Measurements from ENCODE around the gene OR6Y1. TPM values are rescaled to one million over a fixed set of nuclear protein-coding genes. Genes with fewer than 3 reads are reported as not detected.

The OR6Y1 gene
- total and polyA plus RNA-seq, 2 of the 8 experiments (the other 6 are each of a cell fraction or from before 2014, with no cell fraction given) = 0.07 TPM; not detected in 1

DNA sequence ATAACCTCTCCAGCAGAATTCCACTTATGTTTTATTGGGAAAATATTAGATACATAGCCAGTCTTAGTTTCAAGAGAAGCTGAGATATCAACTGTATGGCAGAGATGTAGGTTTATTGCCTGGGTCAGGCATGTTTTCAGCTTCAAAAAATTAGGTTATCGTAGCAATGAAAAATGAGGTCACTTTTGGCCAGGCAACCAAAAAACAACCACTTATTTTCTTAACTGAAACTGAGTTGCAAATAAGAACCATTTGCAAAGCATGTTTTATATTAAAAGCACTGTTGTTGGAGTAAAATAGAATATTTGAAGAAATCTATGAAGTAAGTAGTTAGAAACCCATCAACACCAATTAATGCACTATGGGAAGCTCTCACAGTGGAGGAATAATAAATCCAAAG is 5.5 kb upstream of the OR6Y1 start (continued):
- TF ChIP-seq EZH2 (IDR thresholded peaks at IDR 0.05; ENCODE audit: low read depth, low read length, severe bottlenecking) = no peak
- TF ChIP-seq TBP (IDR thresholded peaks at IDR 0.05; ENCODE audit: low read depth, low read length) = no peak
- TF ChIP-seq CHD1 (IDR thresholded peaks at IDR 0.05; ENCODE audit: low read depth, low read length) = no peak
- no peak for TF ChIP-seq CEBPB (IDR thresholded peaks at IDR 0.05; ENCODE audit: low read depth, low read length)
